Measurements from ENCODE around the gene UTY.
"Not testable (repeated sequence)": the region's sequence is repeated elsewhere in the genome, so short reads cannot be mapped to it uniquely, and the experiment has no call there.

The UTY gene

DNA sequence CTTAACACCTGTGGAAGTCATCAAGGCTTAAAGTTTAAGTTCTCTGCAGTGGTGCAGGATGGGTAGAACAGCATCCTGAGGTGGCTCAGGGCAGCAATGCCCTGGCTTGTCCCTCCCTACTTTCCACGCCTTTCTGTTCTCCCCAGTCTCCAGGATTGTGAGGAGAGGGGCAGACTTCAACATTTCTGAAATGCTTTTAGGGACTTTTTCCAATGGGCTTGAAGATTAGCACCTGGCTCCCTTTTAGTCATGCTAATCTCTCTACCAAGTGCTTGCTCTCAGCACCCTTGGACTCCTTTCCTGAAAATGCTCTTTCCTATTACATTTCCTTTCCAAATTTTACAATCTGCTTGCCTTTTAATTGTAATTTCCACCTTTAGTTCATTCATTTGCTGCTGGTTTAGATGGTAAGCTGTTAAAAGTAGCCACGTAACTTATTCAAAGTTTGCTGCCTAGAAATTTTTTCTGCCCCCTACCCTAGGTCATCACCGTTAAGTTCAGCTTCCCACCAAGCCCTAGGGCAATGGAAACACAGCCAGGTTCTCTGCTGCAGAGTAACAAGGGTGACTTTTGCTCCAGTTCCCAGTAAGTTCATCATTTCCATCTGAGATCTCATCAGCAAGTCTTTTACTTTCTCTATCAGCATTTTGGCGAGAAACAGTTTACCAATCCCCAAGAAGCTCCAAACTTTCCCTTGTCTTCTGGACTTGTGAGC lies 183.5 kb downstream of the UTY start:
- DNase-seq = no peak

DNA sequence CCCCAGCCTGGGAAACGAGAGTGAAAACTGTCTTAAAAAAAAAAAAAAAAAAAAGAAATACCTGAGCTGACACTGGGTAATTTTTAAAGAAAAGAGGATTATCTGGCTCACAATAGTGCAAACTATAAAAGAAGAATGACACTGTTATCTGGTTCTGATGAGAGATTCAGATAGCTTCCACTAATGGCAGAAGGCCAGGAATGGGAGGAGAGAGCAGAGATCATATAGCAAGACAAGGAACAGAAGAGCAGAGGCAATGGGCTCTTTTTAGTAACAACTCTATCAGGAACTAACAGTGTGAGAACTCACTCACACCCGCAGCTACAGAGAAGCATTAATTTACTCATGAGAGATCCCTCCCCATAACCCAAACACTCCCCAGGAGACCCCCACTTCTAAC lies 184.8 kb downstream of the UTY start:
- no peak for DNase-seq

DNA sequence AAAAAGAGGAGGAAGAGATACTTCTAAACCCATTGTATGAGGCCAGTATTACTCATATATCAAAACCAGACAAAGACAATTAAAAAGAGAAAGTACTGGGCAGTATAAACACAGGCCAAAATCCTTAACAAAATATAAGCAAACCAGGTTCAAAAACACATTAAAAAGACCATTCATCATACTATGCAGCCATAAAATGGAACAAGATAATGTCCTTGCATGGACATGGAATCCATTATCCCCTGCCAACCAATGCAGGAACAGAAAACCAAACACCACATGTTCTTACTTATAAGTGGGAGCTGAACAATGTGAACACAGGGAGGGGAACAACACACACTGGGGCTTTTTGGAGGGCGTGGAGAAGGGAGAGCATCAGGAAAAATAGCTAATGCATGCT lies 188.6 kb downstream of the UTY start:
- no peak for DNase-seq

DNA sequence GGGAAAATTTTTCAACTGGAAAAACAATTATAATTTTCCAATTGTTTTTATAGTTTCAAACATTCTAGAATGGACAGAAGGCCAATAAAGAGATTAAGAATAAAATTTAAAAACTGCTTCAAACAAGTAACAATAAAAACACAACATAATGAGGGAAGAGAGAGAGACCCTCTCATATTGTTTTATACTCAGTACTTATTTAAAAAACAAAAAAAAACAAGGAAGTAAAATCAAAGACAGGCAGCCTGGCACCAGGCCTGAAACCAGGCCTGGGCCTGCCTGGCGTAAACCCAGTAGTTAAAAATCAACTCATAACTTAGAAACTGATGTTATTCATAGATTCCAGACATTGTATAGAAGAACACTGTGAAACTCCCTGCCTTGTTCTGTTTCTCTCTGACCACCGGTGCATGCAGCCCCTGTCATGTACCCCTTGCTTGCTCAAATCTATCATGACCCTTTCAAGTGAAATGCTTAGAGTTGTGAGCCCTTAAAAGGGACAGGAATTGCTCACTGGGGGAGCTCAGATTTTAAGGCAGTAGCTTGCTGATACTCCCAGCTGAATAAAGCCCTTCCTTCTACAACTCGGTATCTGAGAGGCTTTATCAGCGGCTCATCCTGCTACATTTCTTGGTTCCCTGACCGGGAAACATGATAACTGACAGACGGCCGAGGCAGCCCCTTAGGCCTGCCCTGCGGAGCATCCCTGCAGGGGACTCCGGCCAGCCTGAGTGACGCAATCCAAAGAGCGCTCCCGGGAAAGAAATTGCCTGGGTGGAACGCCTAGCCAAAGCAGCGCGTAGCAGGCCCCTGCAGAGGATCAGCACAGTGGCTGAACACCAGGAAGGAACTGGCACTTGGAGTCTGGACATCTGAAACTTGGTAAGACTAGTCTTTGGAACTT lies 197.4 kb downstream of the UTY start:
- not testable (repeated sequence) for DNase-seq

DNA sequence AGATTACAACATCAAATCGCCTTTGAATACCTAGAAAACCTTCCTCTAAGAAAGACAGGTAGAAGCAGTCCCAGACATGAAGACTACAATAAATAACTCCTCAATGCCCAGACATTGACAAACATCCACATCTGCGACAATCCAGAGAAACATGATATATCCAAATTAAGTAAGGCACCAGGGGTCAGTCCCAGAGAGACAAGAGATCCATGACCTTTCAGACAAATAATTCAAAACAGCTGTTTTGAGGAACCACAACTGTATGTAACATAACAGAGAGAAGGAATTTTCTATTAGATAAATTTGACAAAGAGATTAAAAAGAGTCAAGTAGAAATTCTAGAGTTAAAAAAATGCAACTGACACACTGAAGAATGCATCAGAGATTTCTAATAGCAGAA lies 200.3 kb downstream of the UTY start:
- no peak for DNase-seq

- no peak for DNase-seq
Measured at GRCh38 chrY:13271706-13272105, 208.1 kb downstream of the UTY start.

- not testable (repeated sequence) for DNase-seq
Measured at GRCh38 chrY:13253941-13254440, 225.8 kb downstream of the UTY start.

DNA sequence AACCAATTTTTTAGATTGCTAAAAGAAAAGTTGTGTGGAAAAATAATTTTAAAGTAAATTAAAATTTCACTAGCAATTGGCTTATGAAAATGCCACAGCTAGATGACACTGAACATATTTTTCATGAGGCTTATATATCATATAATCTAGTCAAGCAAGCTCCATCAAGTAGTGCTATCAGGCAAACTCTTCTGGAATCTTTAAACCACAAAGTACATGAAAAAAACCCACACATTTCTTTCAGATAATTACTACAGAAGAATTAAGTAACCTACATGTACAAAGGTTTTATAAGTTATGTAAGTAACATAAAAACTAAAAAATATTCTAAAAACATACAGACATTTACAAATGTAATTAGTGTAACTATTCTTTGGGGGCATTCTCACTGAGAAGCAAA lies 229.4 kb downstream of the UTY start:
- DNase-seq = no peak

DNA sequence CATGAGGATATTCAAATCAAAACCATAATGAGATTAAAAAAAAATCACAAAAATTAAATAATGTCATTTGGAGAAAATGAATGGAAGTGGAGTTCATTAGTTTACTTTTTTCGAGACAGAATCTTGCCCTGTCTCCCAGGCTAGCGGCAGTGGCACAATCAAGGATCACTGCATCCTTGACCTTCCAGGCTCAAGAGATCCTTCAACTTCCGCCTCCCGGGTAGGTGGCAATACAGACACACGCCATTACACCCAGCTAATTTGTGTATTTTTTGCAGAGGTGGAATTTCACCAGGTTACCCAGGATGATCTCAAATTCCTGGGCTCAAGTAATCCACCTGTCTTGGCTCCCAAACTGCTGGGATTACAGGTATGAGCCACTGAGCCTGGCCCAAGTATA lies 236.1 kb downstream of the UTY start:
- no peak for DNase-seq

DNA sequence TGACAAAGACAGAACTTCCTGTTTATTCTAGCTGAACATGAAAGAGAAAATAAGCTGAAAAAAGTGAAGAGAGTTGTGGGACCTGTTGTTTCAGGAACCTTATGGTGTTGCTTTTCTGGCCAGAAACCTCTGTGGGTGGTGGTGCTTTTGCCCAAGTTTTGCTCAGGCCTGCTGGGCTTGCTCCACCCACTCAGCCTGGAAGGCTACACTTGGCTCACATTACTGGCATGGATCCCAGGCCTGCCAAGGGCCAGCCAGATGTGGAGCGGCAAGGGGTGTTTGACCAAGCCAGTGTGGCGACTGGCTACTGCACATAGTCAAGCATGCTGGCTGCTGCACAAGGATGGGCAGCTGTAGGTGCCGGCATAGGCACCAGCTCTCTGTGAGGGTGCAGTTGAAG lies 245.9 kb downstream of the UTY start:
- DNase-seq = peak; percentile 13

GRCh38 chrY:13233118-13233517 lies 246.7 kb downstream of the UTY start:
- no peak for DNase-seq

DNA sequence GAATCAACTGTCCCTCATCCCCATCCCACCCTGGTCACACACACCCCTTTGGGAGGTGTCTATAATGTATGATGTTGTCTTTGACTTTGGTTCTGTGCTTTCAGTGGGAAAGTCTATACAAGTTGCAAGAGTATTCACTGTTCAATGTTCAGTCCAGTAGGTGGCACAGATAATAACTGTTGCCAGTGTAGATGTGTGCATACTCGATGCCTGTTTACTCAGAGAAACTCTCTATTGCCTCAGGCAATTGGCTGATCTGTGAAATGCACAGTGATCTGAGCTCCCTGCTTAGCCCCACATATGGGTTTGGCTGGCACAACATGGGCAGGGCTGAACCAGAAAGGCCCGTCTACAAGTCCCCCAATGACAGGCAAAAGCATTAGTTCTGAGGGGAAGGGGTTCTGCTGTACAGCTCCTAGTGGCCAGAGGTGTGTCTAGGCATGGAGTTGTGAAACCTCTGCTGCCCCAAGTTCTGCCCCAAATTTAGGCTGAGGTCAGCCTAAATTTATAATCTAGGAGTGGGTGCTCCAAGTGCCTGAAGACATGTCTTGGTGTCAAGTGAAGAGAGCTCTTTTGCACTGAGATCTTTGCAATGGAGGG lies 252.4 kb downstream of the UTY start:
- DNase-seq = peak; percentile 38

GRCh38 chrY:13210961-13211646 lies 268.7 kb downstream of the UTY start:
- DNase-seq = no peak

- DNase-seq = no peak
Measured at GRCh38 chrY:13205214-13205613, 274.6 kb downstream of the UTY start.
